ENCODE data around the gene ERBB4.

- no peak for TF ChIP-seq CTCF (IDR thresholded peaks at IDR 0.05)
- TF ChIP-seq REST (IDR thresholded peaks at IDR 0.05; ENCODE audit: insufficient read depth in 1 of 2, low read depth in 2 of 2, low read length in 1 of 2) = no peak
Measured at GRCh38 chr2:212314680-212315079, 223.9 kb downstream of the ERBB4 start.
